Liver (tissue), 9 donors: Measurements from ENCODE around the gene OLIG1. TPM values are rescaled to one million over a fixed set of nuclear protein-coding genes. Genes with fewer than 3 reads are reported as not detected.

Experiments used
- DNase-seq: peaks from one replicate; pipeline ENCODE4 v3.0.0-alpha.2; 2017; ENCODE audit warnings: low spot score
- H3K27ac ChIP-seq, 2 donors: one replicate each; pipeline ENCODE4 v1.7.0; 2013; ENCODE audit warnings: inconsistent platforms in 2 of 2, low read length in 2 of 2, control low read depth in 1 of 2, low read depth in 1 of 2, mild to moderate bottlenecking in 1 of 2
- H3K27me3 ChIP-seq, 4 donors: one replicate each; pipeline versions ENCODE4 v1.6.1 to v1.7.0; 2013; ENCODE audit warnings: low read length in 3 of 4, inconsistent platforms in 1 of 4, mild to moderate bottlenecking in 1 of 4, moderate library complexity in 1 of 4; ENCODE audit not compliant: control insufficient read depth in 4 of 4, insufficient read depth in 4 of 4
- H3K36me3 ChIP-seq, 4 donors: one replicate each; pipeline versions ENCODE4 v1.6.1 to v1.7.0; 2013; ENCODE audit warnings: low read length in 3 of 4, mild to moderate bottlenecking in 3 of 4, low read depth in 1 of 4, moderate library complexity in 1 of 4; ENCODE audit not compliant: control insufficient read depth in 4 of 4, insufficient read depth in 3 of 4
- H3K4me1 ChIP-seq, 4 donors: one replicate each; pipeline versions ENCODE4 v1.6.1 to v1.7.0; 2013; ENCODE audit warnings: low read length in 3 of 4, mild to moderate bottlenecking in 3 of 4, moderate library complexity in 1 of 4; ENCODE audit not compliant: control insufficient read depth in 4 of 4, insufficient read depth in 4 of 4
- H3K4me3 ChIP-seq, 3 donors: one replicate each; pipeline versions ENCODE4 v1.6.1 to v1.7.0; 2013; ENCODE audit warnings: low read length in 3 of 3, control low read depth in 1 of 3, low read depth in 1 of 3, mild to moderate bottlenecking in 1 of 3
- H3K9ac ChIP-seq, 2 donors: one replicate each; pipeline ENCODE4 v1.7.0; 2013; ENCODE audit warnings: low read length in 2 of 2, mild to moderate bottlenecking in 2 of 2, moderate library complexity in 2 of 2, control low read depth in 1 of 2, low read depth in 1 of 2
- H3K9me3 ChIP-seq, 4 donors: one replicate each; pipeline versions ENCODE4 v1.6.1 to v1.7.0; 2013; ENCODE audit warnings: low read length in 3 of 4; ENCODE audit not compliant: control insufficient read depth in 4 of 4
- ATF3 ChIP-seq: IDR thresholded peaks from 2 replicates; pipeline ENCODE4 v1.6.1; 2016; ENCODE audit warnings: antibody characterized with exemption
- EGR1 ChIP-seq, 2 donors: IDR thresholded peaks; 2 replicates each; pipeline ENCODE4 v1.6.1; 2016 to 2018; ENCODE audit warnings: antibody characterized with exemption in 2 of 2, low read depth in 2 of 2
- FOXA1 ChIP-seq: IDR thresholded peaks from 2 replicates; pipeline ENCODE4 v1.6.1; 2016; ENCODE audit warnings: antibody characterized with exemption
- FOXA2 ChIP-seq: IDR thresholded peaks from 2 replicates; pipeline ENCODE4 v1.6.1; 2016; ENCODE audit warnings: antibody characterized with exemption
- GABPA ChIP-seq, 2 donors: IDR thresholded peaks in 1 of 2; conservative IDR thresholded peaks in 1 of 2; 2 replicates each; pipeline ENCODE4 v1.6.1; 2016; ENCODE audit warnings: antibody characterized with exemption in 2 of 2, mild to moderate bottlenecking in 1 of 2, moderate library complexity in 1 of 2
- HNF4A ChIP-seq, 2 donors: conservative IDR thresholded peaks; 2 replicates each; pipeline ENCODE4 v1.6.1; 2016; ENCODE audit warnings: antibody characterized with exemption in 2 of 2, mild to moderate bottlenecking in 2 of 2
- HNF4G ChIP-seq: IDR thresholded peaks from 2 replicates; pipeline ENCODE4 v1.6.1; 2016; ENCODE audit warnings: antibody characterized with exemption
- JUND ChIP-seq, 2 donors: IDR thresholded peaks; 2 replicates each; pipeline ENCODE4 v1.6.1; 2016; ENCODE audit warnings: antibody characterized with exemption in 2 of 2
- NR2F2 ChIP-seq: IDR thresholded peaks from 2 replicates; pipeline ENCODE4 v1.6.1; 2016; ENCODE audit warnings: antibody characterized with exemption
- RAD21 ChIP-seq, 2 donors: IDR thresholded peaks; 2 replicates each; pipeline ENCODE4 v1.6.1; 2016; ENCODE audit warnings: antibody characterized with exemption in 2 of 2, mild to moderate bottlenecking in 2 of 2
- RXRA ChIP-seq, 2 donors: IDR thresholded peaks; 2 replicates each; pipeline ENCODE4 v1.6.1; 2017 to 2018; ENCODE audit warnings: antibody characterized with exemption in 2 of 2, mild to moderate bottlenecking in 1 of 2
- SP1 ChIP-seq: IDR thresholded peaks from 2 replicates; pipeline ENCODE4 v1.6.1; 2018; ENCODE audit warnings: antibody characterized with exemption, mild to moderate bottlenecking
- TAF1 ChIP-seq: conservative IDR thresholded peaks from 2 replicates; pipeline ENCODE4 v1.6.1; 2016; ENCODE audit warnings: antibody characterized with exemption, mild to moderate bottlenecking
- YY1 ChIP-seq: IDR thresholded peaks from 2 replicates; pipeline ENCODE4 v1.6.1; 2016; ENCODE audit warnings: antibody characterized with exemption, mild to moderate bottlenecking
- WGBS: extraction: QIAGEN DNeasy Blood & Tissue Kit; methylation state at CpG from one replicate; pipeline ENCODE4 v1.1.7; 2013; 5-methylcytosine and 5-hydroxymethylcytosine counted together
- polyA plus RNA-seq, 2 donors: library from polyadenylated mRNA; stranded (reverse) in 1 of 2; unstranded in 1 of 2; fragments of 200-250 nt in 1 of 2; fragments of >200 nt in 1 of 2; fragmentation: Nextera tagmentation in 1 of 2; extraction: Ambion mirVana in 1 of 2; gene quantifications; one replicate each; pipeline versions ENCODE4 v1.2.1 to v1.2.3, GENCODE V29; 2013 to 2015
- total RNA-seq, 2 donors: library from RNA; depleted of rRNA; stranded (reverse); fragments of >200 nt; gene quantifications; one replicate each; pipeline ENCODE4 v1.2.3, GENCODE V29; 2014
- TF ChIP-seq, protein P1 (sequence below): IDR thresholded peaks from 2 replicates; pipeline ENCODE4 v1.6.1; 2016; ENCODE audit warnings: antibody characterized with exemption
- TF ChIP-seq, protein P2 (sequence below): fragments of 150-350 bp; IDR thresholded peaks from 2 replicates; pipeline ENCODE4 v1.5.1; 2017; ENCODE audit warnings: improper control_type of control experiment, low read depth, low read length; ENCODE audit not compliant: missing input control
- TF ChIP-seq, protein P3 (sequence below): IDR thresholded peaks from 2 replicates; pipeline ENCODE4 v1.6.1; 2016; ENCODE audit warnings: antibody characterized with exemption
- TF ChIP-seq, protein P4 (sequence below): IDR thresholded peaks from 2 replicates; pipeline ENCODE4 v1.6.1; 2016; ENCODE audit warnings: antibody characterized with exemption, mild to moderate bottlenecking
- donor health status: healthy.
- donor health status: healthy.
- donor health status: healthy.
- donor health status: healthy.
- donor health status: healthy.

OLIG1 gene
- total and polyA plus RNA-seq, 4 donors: 0.19 TPM; not detected in 3

DNA sequence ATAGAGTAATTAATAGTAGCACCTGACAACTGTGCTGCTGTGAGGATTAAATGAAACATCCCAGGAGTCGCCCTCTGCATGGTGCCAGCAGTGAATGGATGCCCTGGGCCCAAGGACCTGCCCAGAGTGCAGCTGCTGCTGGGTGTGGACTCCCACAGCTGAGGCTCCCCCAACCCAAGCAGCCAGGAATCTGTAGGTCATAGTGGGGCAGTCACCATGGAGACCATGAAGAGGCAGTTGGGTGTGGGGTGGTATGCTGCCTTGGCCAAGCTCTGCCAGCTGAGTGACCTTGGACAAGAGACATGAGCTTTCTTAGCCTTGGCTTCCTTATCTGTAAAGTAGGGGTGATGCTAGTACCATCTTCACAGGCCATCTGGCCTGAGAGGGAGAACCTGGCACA is 34.8 kb upstream of the OLIG1 start:
- no peak overlapping the region for H3K27ac ChIP-seq
- no peaks in the 10 kb centered on the region for H3K36me3 ChIP-seq
- TF ChIP-seq RXRA (IDR thresholded peaks at IDR 0.05) (no peak), SP1 (no peak), HNF4A (conservative IDR thresholded peaks at IDR 0.05) (no peak), TAF1 (no peak), NR2F2 (no peak), HNF4G (no peak), ATF3 (no peak), EGR1 (IDR thresholded peaks at IDR 0.05; ENCODE audit: low read depth in 2 of 2) (no peak), GABPA (IDR thresholded peaks at IDR 0.05 in 1 of 2, conservative IDR thresholded peaks at IDR 0.05 in 1 of 2) (no peak), YY1 (no peak), FOXA1 (no peak), JUND (IDR thresholded peaks at IDR 0.05) (no peak), FOXA2 (no peak), RAD21 (IDR thresholded peaks at IDR 0.05) (no peak)
- TF ChIP-seq, protein P1, sequence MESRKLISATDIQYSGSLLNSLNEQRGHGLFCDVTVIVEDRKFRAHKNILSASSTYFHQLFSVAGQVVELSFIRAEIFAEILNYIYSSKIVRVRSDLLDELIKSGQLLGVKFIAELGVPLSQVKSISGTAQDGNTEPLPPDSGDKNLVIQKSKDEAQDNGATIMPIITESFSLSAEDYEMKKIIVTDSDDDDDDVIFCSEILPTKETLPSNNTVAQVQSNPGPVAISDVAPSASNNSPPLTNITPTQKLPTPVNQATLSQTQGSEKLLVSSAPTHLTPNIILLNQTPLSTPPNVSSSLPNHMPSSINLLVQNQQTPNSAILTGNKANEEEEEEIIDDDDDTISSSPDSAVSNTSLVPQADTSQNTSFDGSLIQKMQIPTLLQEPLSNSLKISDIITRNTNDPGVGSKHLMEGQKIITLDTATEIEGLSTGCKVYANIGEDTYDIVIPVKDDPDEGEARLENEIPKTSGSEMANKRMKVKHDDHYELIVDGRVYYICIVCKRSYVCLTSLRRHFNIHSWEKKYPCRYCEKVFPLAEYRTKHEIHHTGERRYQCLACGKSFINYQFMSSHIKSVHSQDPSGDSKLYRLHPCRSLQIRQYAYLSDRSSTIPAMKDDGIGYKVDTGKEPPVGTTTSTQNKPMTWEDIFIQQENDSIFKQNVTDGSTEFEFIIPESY: no peak
- TF ChIP-seq, protein P2, sequence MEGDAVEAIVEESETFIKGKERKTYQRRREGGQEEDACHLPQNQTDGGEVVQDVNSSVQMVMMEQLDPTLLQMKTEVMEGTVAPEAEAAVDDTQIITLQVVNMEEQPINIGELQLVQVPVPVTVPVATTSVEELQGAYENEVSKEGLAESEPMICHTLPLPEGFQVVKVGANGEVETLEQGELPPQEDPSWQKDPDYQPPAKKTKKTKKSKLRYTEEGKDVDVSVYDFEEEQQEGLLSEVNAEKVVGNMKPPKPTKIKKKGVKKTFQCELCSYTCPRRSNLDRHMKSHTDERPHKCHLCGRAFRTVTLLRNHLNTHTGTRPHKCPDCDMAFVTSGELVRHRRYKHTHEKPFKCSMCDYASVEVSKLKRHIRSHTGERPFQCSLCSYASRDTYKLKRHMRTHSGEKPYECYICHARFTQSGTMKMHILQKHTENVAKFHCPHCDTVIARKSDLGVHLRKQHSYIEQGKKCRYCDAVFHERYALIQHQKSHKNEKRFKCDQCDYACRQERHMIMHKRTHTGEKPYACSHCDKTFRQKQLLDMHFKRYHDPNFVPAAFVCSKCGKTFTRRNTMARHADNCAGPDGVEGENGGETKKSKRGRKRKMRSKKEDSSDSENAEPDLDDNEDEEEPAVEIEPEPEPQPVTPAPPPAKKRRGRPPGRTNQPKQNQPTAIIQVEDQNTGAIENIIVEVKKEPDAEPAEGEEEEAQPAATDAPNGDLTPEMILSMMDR: no peak
- TF ChIP-seq, protein P3, sequence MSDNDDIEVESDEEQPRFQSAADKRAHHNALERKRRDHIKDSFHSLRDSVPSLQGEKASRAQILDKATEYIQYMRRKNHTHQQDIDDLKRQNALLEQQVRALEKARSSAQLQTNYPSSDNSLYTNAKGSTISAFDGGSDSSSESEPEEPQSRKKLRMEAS: no peak
- TF ChIP-seq, protein P4, sequence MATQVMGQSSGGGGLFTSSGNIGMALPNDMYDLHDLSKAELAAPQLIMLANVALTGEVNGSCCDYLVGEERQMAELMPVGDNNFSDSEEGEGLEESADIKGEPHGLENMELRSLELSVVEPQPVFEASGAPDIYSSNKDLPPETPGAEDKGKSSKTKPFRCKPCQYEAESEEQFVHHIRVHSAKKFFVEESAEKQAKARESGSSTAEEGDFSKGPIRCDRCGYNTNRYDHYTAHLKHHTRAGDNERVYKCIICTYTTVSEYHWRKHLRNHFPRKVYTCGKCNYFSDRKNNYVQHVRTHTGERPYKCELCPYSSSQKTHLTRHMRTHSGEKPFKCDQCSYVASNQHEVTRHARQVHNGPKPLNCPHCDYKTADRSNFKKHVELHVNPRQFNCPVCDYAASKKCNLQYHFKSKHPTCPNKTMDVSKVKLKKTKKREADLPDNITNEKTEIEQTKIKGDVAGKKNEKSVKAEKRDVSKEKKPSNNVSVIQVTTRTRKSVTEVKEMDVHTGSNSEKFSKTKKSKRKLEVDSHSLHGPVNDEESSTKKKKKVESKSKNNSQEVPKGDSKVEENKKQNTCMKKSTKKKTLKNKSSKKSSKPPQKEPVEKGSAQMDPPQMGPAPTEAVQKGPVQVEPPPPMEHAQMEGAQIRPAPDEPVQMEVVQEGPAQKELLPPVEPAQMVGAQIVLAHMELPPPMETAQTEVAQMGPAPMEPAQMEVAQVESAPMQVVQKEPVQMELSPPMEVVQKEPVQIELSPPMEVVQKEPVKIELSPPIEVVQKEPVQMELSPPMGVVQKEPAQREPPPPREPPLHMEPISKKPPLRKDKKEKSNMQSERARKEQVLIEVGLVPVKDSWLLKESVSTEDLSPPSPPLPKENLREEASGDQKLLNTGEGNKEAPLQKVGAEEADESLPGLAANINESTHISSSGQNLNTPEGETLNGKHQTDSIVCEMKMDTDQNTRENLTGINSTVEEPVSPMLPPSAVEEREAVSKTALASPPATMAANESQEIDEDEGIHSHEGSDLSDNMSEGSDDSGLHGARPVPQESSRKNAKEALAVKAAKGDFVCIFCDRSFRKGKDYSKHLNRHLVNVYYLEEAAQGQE: no peak
- no peaks in the 10 kb centered on the region for H3K4me1 ChIP-seq
- no peak for DNase-seq
- H3K9ac ChIP-seq: no peak overlapping the region
- no peaks in the 10 kb centered on the region for H3K9me3 ChIP-seq
- H3K4me3 ChIP-seq: no peak overlapping the region
- H3K27me3 ChIP-seq: peaks cover 4 to 23% (median 9%) of the 10 kb centered on the region in 4 donors
- WGBS: 74% methylated on average over 1 of the region's 1 CpG
